Mammary epithelial cell (primary cell): ENCODE results near the gene LAMB4.

Experiments
- CTCF ChIP-seq, 2 donors: IDR thresholded peaks in 1 of 2; conservative IDR thresholded peaks in 1 of 2; 2 replicates each; pipeline ENCODE4 v1.5.1; 2011 to 2012; ENCODE audit warnings: inconsistent platforms in 2 of 2, low read length in 2 of 2, mild to moderate bottlenecking in 2 of 2, control low read depth in 1 of 2, low read depth in 1 of 2; ENCODE audit not compliant: insufficient read depth in 1 of 2; ENCODE audit errors: extremely low read depth in 1 of 2
- EZH2 ChIP-seq: IDR thresholded peaks from 2 replicates; pipeline ENCODE4 v1.6.1; 2012; ENCODE audit warnings: low read length, inconsistent platforms, borderline replicate concordance

- TF ChIP-seq CTCF (conservative IDR thresholded peaks at IDR 0.05 in 1 of 2, IDR thresholded peaks at IDR 0.05 in 1 of 2; ENCODE audit: extremely low read depth in 1 of 2, insufficient read depth in 1 of 2, low read depth in 1 of 2, low read length in 2 of 2) (no peak), EZH2 (no peak)
Measured at GRCh38 chr7:108164342-108164741, 34.2 kb upstream of the LAMB4 start.
